HepG2 (cell line): ENCODE data around the gene HTRA3.

ENCODE experiments used
- CTCF ChIP-seq: sonication (generic); formaldehyde crosslinking; IDR thresholded peaks from 2 replicates; pipeline ENCODE4 v1.5.0; 2020; ENCODE audit warnings: mild to moderate bottlenecking, missing genetic modification reagents, moderate library complexity
- DBP ChIP-seq: sonication (generic); formaldehyde crosslinking; IDR thresholded peaks from 2 replicates; pipeline ENCODE4 v1.4.0; 2020; ENCODE audit warnings: missing genetic modification reagents; ENCODE audit errors: not compliant biosample characterization
- SP5 ChIP-seq: IDR thresholded peaks from 2 replicates; pipeline ENCODE4 v1.6.1; 2016; ENCODE audit warnings: low read depth, borderline replicate concordance

- no peak for TF ChIP-seq DBP (CRISPR knock-in tag)
- no peak for TF ChIP-seq SP5 (CRISPR knock-in tag)
- TF ChIP-seq CTCF (CRISPR knock-in tag) = no peak
These were observed 10.0 kb downstream of the HTRA3 start for GRCh38 chr4:8279321-8280157.
